GM12878 (cell line): ENCODE data around the gene DIAPH2. TPM values are rescaled to one million over a fixed set of nuclear protein-coding genes. Genes with fewer than 3 reads are reported as not detected.

Source experiments
- ATAC-seq: fragments of 200-7000 bp; cut with Tn5 transposase; 3 replicates; pipeline ENCODE4 v1.9.1; 2020; ENCODE audit warnings: mild to moderate bottlenecking, moderate library complexity
- BruUV-seq: library from RNA; stranded (reverse); fragments of 400-500 nt; replicated peaks from 2 replicates; lab custom pipeline; 2021; lab: Mats Ljungman, UMichigan
- CTCF ChIA-PET: fragments of 300-600 bp; sonication (Branson Sonifier 250); formaldehyde crosslinking; extraction: SDS; loops from one replicate; lab custom pipeline; 2021; ENCODE audit warnings: inconsistent platforms; lab: Yijun Ruan, JAX
- POLR2A ChIA-PET: fragments of 350-600 bp; formaldehyde crosslinking; extraction: SDS; loops from one replicate; lab custom pipeline; 2021; ENCODE audit warnings: inconsistent platforms; lab: Charles Lee
- RAD21 ChIA-PET: fragments of 300-600 bp; sonication (Branson Sonifier 250); formaldehyde crosslinking; loops from one replicate; lab custom pipeline; 2023; ENCODE audit warnings: antibody characterized with exemption; ENCODE audit not compliant: unreplicated experiment; lab: Charles Lee
- SMC1A ChIA-PET: fragments of 300-600 bp; sonication (Branson Sonifier 250); formaldehyde crosslinking; loops from one replicate; lab custom pipeline; 2023; ENCODE audit not compliant: unreplicated experiment, uncharacterized antibody; lab: Charles Lee
- DNase-seq: peaks from one replicate; pipeline ENCODE4 v3.0.0-alpha.2; 2011; ENCODE audit warnings: low read depth, low spot score
- FAIRE-seq: peaks from 3 replicates; lab custom pipeline; 2011; peaks lifted over from hg19 to GRCh38; lab: Jason Lieb, UNC
- H2AFZ ChIP-seq: 2 replicates; pipeline ENCODE4 v1.6.0; 2011; ENCODE audit warnings: low read depth, low read length, control low read depth; ENCODE audit not compliant: control insufficient read depth
- H3K27ac ChIP-seq: 2 replicates; pipeline ENCODE4 v1.5.1; 2011; ENCODE audit warnings: control low read depth; ENCODE audit not compliant: control insufficient read depth, insufficient read depth
- H3K27me3 ChIP-seq, 2 experiments: replicated peaks in 1 of 2; 2 replicates each; pipeline versions ENCODE4 v1.6.0 to v1.6.1; 2011; ENCODE audit warnings: low read length in 1 of 2; ENCODE audit not compliant: control insufficient read depth in 2 of 2, insufficient read depth in 2 of 2
- H3K36me3 ChIP-seq, 2 experiments: 2 replicates each; pipeline ENCODE4 v1.5.1; 2011; ENCODE audit warnings: low read length in 1 of 2; ENCODE audit not compliant: control insufficient read depth in 2 of 2, insufficient read depth in 2 of 2
- H3K4me1 ChIP-seq: 2 replicates; pipeline ENCODE4 v1.6.1; 2011; ENCODE audit warnings: mild to moderate bottlenecking, low read length, moderate library complexity, mixed read lengths; ENCODE audit not compliant: control insufficient read depth, insufficient read depth
- H3K4me2 ChIP-seq: 2 replicates; pipeline ENCODE4 v1.6.0; 2011; ENCODE audit warnings: control low read depth; ENCODE audit not compliant: control insufficient read depth, insufficient read depth
- H3K4me3 ChIP-seq: fragments of 200-600 bp; sonication (generic); 2 replicates; pipeline ENCODE4 v1.5.1; 2016
- H3K79me2 ChIP-seq: 2 replicates; pipeline ENCODE4 v1.6.0; 2011; ENCODE audit warnings: low read length; ENCODE audit not compliant: control insufficient read depth, insufficient read depth
- H3K9ac ChIP-seq: 2 replicates; pipeline ENCODE4 v1.8.0; 2011; ENCODE audit warnings: low read length, control low read depth, mixed read lengths; ENCODE audit not compliant: control insufficient read depth, insufficient read depth
- H3K9me3 ChIP-seq: replicated peaks from 3 replicates; pipeline ENCODE4 v1.5.1; 2011; ENCODE audit warnings: mild to moderate bottlenecking, low read length; ENCODE audit not compliant: control insufficient read depth, insufficient read depth
- H4K20me1 ChIP-seq: 2 replicates; pipeline ENCODE4 v1.6.0; 2011; ENCODE audit not compliant: control insufficient read depth, insufficient read depth
- BMI1 ChIP-seq: fragments of 450-650 bp; IDR thresholded peaks from 2 replicates; pipeline ENCODE4 v1.6.1; 2016; ENCODE audit warnings: mild to moderate bottlenecking, moderate library complexity, borderline replicate concordance
- BRCA1 ChIP-seq: IDR thresholded peaks from 2 replicates; pipeline ENCODE4 v1.6.1; 2011; ENCODE audit warnings: low read depth, low read length, improper control_type of control experiment
- EED ChIP-seq: sonication (generic); IDR thresholded peaks from 2 replicates; pipeline ENCODE4 v1.6.1; 2016; ENCODE audit warnings: antibody characterized with exemption, low read depth
- MEF2B ChIP-seq: fragments of 450-650 bp; IDR thresholded peaks from 2 replicates; pipeline ENCODE4 v1.6.1; 2018; ENCODE audit warnings: mild to moderate bottlenecking, moderate library complexity; ENCODE audit not compliant: partially characterized antibody, poor library complexity, severe bottlenecking
- MYC ChIP-seq: IDR thresholded peaks from 2 replicates; pipeline ENCODE4 v1.6.1; 2011; ENCODE audit warnings: mild to moderate bottlenecking, low read length, moderate library complexity, inconsistent platforms; ENCODE audit not compliant: insufficient read depth, insufficient replicate concordance, insufficient read length, severe bottlenecking
- NR2C1 ChIP-seq: fragments of 450-650 bp; IDR thresholded peaks from 2 replicates; pipeline ENCODE4 v1.6.1; 2017; ENCODE audit warnings: antibody characterized with exemption, mild to moderate bottlenecking, moderate library complexity
- NR2F1 ChIP-seq: fragments of 450-650 bp; conservative IDR thresholded peaks from 2 replicates; pipeline ENCODE4 v1.6.1; 2017; ENCODE audit warnings: mild to moderate bottlenecking
- ZNF217 ChIP-seq: fragments of 450-650 bp; IDR thresholded peaks from 2 replicates; pipeline ENCODE4 v1.6.1; 2017; ENCODE audit warnings: antibody characterized with exemption, mild to moderate bottlenecking
- WGBS: methylation state at CpG from one replicate; pipeline ENCODE4 v1.1.6; 2016; ENCODE audit warnings: low lambda C conversion rate; ENCODE audit not compliant: insufficient replicate concordance, insufficient coverage; ENCODE audit errors: missing lambda C conversion rate; 5-methylcytosine and 5-hydroxymethylcytosine counted together
- in situ Hi-C: fragments of 300-500 bp; cut with MboI; formaldehyde crosslinking; loops from 9 replicates; pipeline ENCODE4 v1.14.3; 2018; ENCODE audit warnings: mixed read lengths
- intact Hi-C: fragments of 100-400 bp; cut with micrococcal nuclease; formaldehyde crosslinking; loops from one replicate; pipeline ENCODE4 v1.14.2; 2022; ENCODE audit not compliant: unreplicated experiment
- polyA plus RNA-seq, 11 experiments: library from polyadenylated mRNA; depleted of rRNA in 4 of 11; unstranded in 6 of 11; stranded (reverse) in 5 of 11; fragments of >200 nt; fragmentation: Nextera tagmentation in 4 of 11; fragmentation: Illumina TruSeq in 1 of 11; extraction: Ambion mirVana in 4 of 11; extraction: Trizol in 1 of 11; gene quantifications; 1 replicate in 1 of 11; 2 replicates in 10 of 11; pipeline versions ENCODE4 v1.2.1 to v1.2.3, GENCODE V29; 2011 to 2016; ENCODE audit warnings: inconsistent platforms in 2 of 11, missing spikeins in 2 of 11, low read depth in 1 of 11
- total RNA-seq, 4 experiments: library from RNA; depleted of rRNA in 3 of 4; stranded (reverse); fragments of >200 nt in 3 of 4; fragmentation: Illumina TruSeq in 1 of 4; extraction: Trizol in 1 of 4; gene quantifications; 2 replicates each; pipeline versions ENCODE4 v1.2.1 to v1.2.3, GENCODE V29; 2013 to 2021
- TF ChIP-seq, protein P1 (sequence below): IDR thresholded peaks from 2 replicates; pipeline ENCODE4 v1.6.1; 2012; ENCODE audit warnings: mild to moderate bottlenecking, low read depth, low read length
- TF ChIP-seq, protein P2 (sequence below): IDR thresholded peaks from 2 replicates; pipeline ENCODE4 v1.6.1; 2012; ENCODE audit warnings: low read depth, low read length, improper control_type of control experiment

The DIAPH2 gene
- total and polyA plus RNA-seq, 10 of the 15 experiments (the other 5 are each of a cell fraction or from before 2014, with no cell fraction given) = 2.2 to 16.6 (median 8.8) TPM

DNA sequence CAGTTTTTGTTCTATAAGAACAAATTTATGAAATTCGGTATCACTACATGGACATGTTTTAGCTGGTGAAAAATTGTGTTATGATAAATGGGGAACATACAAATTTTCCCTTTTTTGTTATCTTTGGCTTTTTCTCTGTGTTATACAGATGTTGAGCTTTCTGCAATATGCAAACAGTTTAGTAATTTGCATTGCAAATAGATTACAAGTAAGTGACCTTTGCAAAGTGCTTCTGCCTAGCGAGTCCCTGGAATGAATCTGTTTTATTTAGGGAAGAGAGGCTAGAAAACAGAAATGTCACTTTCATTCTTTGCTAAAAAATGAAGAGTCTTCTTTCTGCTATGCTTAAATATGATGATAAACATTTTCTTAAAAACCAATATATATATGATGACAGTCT is 660.1 kb downstream of the DIAPH2 start (continued):
- TF ChIP-seq BRCA1 (no peak), EED (no peak), NR2C1 (no peak)

DNA sequence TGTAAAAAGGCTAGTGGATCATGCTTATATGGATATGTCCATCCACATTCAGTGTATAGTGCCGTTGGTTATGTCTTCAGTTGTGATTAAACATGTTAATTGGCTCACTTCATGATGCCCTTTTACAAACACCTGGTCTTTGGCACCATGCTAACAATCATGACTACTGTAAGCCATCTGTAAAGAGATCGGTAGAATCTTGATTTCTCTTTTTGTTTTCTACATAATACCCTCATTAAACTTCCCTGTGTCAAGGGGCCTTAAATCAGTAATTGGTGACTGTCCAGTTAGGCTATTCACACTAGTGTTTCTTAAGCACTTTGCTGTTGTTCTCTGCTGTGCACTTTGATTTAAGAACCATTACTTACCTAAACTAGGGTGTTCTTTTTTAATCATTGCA is 674.3 kb downstream of the DIAPH2 start:
- in situ Hi-C loops = no loop called here
- no peak for FAIRE-seq

DNA sequence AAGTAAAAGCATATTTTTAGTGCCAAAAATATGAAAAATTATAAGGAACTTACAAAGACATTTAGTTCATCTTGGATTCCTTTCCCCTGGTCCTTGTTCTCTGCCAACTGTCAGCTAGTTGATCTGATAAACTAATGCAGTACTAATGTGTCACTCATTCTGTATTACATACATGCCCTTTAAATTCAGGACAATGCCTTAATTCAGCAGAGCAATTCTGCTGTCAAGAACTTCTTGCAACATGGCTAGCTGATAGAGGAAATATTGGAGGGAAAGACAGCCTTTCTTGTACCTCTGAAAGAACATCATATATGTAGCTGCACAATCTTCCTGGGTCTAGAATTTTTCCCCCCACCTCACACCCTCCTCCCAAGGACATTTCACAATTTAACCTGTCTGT is 679.2 kb downstream of the DIAPH2 start:
- Histone ChIP-seq H3K4me3 (no peak overlapping the region), H3K27me3 (no peaks in the 10 kb centered on the region), H3K9ac (no peak overlapping the region), H3K36me3 (no peaks in the 10 kb centered on the region), H4K20me1 (no peaks in the 10 kb centered on the region), H3K79me2 (no peaks in the 10 kb centered on the region), H3K4me2 (no peak overlapping the region), H3K9me3 (no peaks in the 10 kb centered on the region), H3K4me1 (no peaks in the 10 kb centered on the region), H3K27ac (no peak overlapping the region), H2AFZ (no peak overlapping the region)
- ChIA-PET RAD21 (no interaction called here), POLR2A (interaction anchor here (0.6 kb wide), 1 partner anchor 9 kb away, joined by 3 read pairs; no protein-coding TSS in a partner anchor), SMC1A (interaction anchor here (0.6 to 1.9 kb wide), 4 partner anchors 9 to 71 kb away, joined by 3 to 6 read pairs (median 4); no protein-coding TSS in a partner anchor), CTCF (interaction anchor here (0.7 to 1.0 kb wide), 2 partner anchors 17 to 322 kb away, joined by 3 read pairs; no protein-coding TSS in a partner anchor)
- ATAC-seq (no peak), FAIRE-seq (no peak), DNase-seq (no peak)
- intact Hi-C loops (no loop called here), in situ Hi-C loops (no loop called here)
- no peak for TF ChIP-seq BMI1
- TF ChIP-seq, protein P1, sequence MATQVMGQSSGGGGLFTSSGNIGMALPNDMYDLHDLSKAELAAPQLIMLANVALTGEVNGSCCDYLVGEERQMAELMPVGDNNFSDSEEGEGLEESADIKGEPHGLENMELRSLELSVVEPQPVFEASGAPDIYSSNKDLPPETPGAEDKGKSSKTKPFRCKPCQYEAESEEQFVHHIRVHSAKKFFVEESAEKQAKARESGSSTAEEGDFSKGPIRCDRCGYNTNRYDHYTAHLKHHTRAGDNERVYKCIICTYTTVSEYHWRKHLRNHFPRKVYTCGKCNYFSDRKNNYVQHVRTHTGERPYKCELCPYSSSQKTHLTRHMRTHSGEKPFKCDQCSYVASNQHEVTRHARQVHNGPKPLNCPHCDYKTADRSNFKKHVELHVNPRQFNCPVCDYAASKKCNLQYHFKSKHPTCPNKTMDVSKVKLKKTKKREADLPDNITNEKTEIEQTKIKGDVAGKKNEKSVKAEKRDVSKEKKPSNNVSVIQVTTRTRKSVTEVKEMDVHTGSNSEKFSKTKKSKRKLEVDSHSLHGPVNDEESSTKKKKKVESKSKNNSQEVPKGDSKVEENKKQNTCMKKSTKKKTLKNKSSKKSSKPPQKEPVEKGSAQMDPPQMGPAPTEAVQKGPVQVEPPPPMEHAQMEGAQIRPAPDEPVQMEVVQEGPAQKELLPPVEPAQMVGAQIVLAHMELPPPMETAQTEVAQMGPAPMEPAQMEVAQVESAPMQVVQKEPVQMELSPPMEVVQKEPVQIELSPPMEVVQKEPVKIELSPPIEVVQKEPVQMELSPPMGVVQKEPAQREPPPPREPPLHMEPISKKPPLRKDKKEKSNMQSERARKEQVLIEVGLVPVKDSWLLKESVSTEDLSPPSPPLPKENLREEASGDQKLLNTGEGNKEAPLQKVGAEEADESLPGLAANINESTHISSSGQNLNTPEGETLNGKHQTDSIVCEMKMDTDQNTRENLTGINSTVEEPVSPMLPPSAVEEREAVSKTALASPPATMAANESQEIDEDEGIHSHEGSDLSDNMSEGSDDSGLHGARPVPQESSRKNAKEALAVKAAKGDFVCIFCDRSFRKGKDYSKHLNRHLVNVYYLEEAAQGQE = no peak
- TF ChIP-seq MYC = no peak
- TF ChIP-seq NR2F1 = no peak
- no TSS peak for BruUV-seq

More for the DNA sequence above, 674.3 kb downstream of the DIAPH2 start:
- Histone ChIP-seq H3K4me2 (no peak overlapping the region), H3K27ac (no peak overlapping the region), H3K9me3 (no peaks in the 10 kb centered on the region), H4K20me1 (no peaks in the 10 kb centered on the region), H3K36me3 (no peaks in the 10 kb centered on the region), H3K79me2 (no peaks in the 10 kb centered on the region), H3K9ac (no peak overlapping the region), H3K4me1 (no peaks in the 10 kb centered on the region), H2AFZ (no peak overlapping the region), H3K27me3 (no peaks in the 10 kb centered on the region), H3K4me3 (no peak overlapping the region)
- DNase-seq = no peak
- WGBS = 65% methylated on average over 2 of the region's 2 CpGs
- no peak for TF ChIP-seq ZNF217
- TF ChIP-seq, protein P2, sequence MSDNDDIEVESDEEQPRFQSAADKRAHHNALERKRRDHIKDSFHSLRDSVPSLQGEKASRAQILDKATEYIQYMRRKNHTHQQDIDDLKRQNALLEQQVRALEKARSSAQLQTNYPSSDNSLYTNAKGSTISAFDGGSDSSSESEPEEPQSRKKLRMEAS = no peak
- TF ChIP-seq MEF2B = no peak
- no peak for TF ChIP-seq EED
- ChIA-PET POLR2A (no interaction called here), CTCF (no interaction called here), RAD21 (no interaction called here), SMC1A (no interaction called here)
- no peak for ATAC-seq
- intact Hi-C loops = no loop called here
- BruUV-seq = no TSS peak
